22Rv1 (cell line): Measurements from ENCODE around the gene VPREB3.

Experiments used
- H3K27ac ChIP-seq: fragments of 450-650 bp; 2 replicates; pipeline ENCODE4 v1.5.1; 2017
- CTCF ChIP-seq: fragments of 450-650 bp; IDR thresholded peaks from 2 replicates; pipeline ENCODE4 v1.5.1; 2017; ENCODE audit warnings: mild to moderate bottlenecking
- ZFX ChIP-seq: fragments of 450-650 bp; IDR thresholded peaks from 2 replicates; pipeline ENCODE4 v1.6.1; 2017; ENCODE audit warnings: antibody characterized with exemption, borderline replicate concordance

Gene VPREB3

GRCh38 chr22:23781065-23781464 is 26.8 kb upstream of the VPREB3 start:
- TF ChIP-seq ZFX: no peak
- TF ChIP-seq CTCF: no peak
- H3K27ac ChIP-seq: no peak overlapping the region

GRCh38 chr22:23780146-23780748 is 26.0 kb upstream of the VPREB3 start:
- TF ChIP-seq ZFX (no peak), CTCF (no peak)
- H3K27ac ChIP-seq: no peak overlapping the region

GRCh38 chr22:23779731-23780130 is 25.5 kb upstream of the VPREB3 start:
- H3K27ac ChIP-seq: no peak overlapping the region
- no peak for TF ChIP-seq ZFX
- TF ChIP-seq CTCF: no peak

GRCh38 chr22:23779083-23779482 is 24.9 kb upstream of the VPREB3 start:
- TF ChIP-seq ZFX (no peak), CTCF (no peak)
- no peak overlapping the region for H3K27ac ChIP-seq

- no peak for TF ChIP-seq CTCF
- no peak for TF ChIP-seq ZFX
- H3K27ac ChIP-seq: no peak overlapping the region
Measured at GRCh38 chr22:23778577-23778900, 24.3 kb upstream of the VPREB3 start.

GRCh38 chr22:23777776-23778576 is 23.8 kb upstream of the VPREB3 start:
- TF ChIP-seq CTCF (no peak), ZFX (no peak)
- H3K27ac ChIP-seq: no peak overlapping the region

DNA sequence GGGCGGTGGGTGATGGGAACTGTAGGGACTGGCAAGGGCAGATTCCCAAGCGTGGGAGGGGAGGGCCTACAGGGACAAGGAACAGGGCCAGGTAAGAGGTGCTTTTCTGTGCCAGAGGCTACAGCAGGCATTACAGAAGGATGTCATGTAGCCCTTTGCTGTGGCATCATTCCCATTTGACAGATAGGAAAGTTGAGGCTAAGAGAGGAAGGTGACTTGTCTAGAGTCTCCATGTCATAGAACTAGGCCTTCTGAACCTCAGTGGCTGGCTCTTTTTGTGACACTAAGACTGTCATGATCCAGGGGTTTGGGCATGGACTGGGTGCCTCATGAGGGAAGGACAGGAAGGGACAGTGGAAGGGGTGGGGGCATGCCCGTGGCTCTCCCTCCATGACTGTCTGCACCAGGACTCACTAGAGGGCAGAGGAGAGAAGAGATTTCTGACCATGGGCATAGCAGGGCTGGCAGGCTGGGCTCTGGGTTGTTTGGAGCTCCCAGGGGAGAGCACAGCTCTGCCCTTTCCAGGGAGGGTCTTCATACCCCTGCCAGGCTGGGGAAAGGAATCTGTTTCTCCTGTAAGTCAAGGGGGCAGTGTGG is 21.7 kb upstream of the VPREB3 start:
- TF ChIP-seq CTCF: no peak
- TF ChIP-seq ZFX: no peak
- no peak overlapping the region for H3K27ac ChIP-seq
